ENCODE results near the gene REX1BD.

The REX1BD gene

GRCh38 chr19:18618236-18618635 is 29.6 kb downstream of the REX1BD start:
- DNase-seq = no peak

- no peak for DNase-seq
Observed at GRCh38 chr19:18620311-18620710, 31.7 kb downstream of the REX1BD start.

- DNase-seq = no peak
Observed at GRCh38 chr19:18620902-18621301, 32.3 kb downstream of the REX1BD start.

- no peak for DNase-seq
Observed at GRCh38 chr19:18626906-18627305, 38.3 kb downstream of the REX1BD start.

- DNase-seq = no peak
Observed at GRCh38 chr19:18629166-18630088, 40.8 kb downstream of the REX1BD start.

GRCh38 chr19:18633321-18633720 is 44.7 kb downstream of the REX1BD start:
- DNase-seq = no peak

- DNase-seq = no peak
Observed at GRCh38 chr19:18634612-18635297, 46.2 kb downstream of the REX1BD start.

GRCh38 chr19:18635831-18636182 is 47.2 kb downstream of the REX1BD start:
- DNase-seq = no peak

GRCh38 chr19:18636183-18636968 is 47.8 kb downstream of the REX1BD start:
- DNase-seq = peak; percentile 99

- no peak for DNase-seq
Observed at GRCh38 chr19:18636969-18637629, 48.5 kb downstream of the REX1BD start, which contains the start of gene KLHL26. Gene KLHL26, plus strand, starts transcription at chr19:18637028. Its CDS starts 27 bp downstream, at chr19:18637055.

- no peak for DNase-seq
Observed at GRCh38 chr19:18637673-18638630, 49.4 kb downstream of the REX1BD start.

- DNase-seq = no peak
Observed at GRCh38 chr19:18639706-18640243, 51.2 kb downstream of the REX1BD start.
